CD4-positive, alpha-beta T cell treated with Interferon gamma for 1 hour (primary cell): ENCODE results near the gene GUK1.
"Not testable (repeated sequence)": the region's sequence is repeated elsewhere in the genome, so short reads cannot be mapped to it uniquely, and the experiment has no call there.

Source experiments
- DNase-seq: peaks from one replicate; pipeline ENCODE4 v3.0.0-alpha.2; 2020

GUK1 gene

GRCh38 chr1:228104526-228105269 lies 35.4 kb upstream of the GUK1 start:
- no peak for DNase-seq

GRCh38 chr1:228105270-228105995 lies 34.6 kb upstream of the GUK1 start:
- DNase-seq, result no peak

- no peak for DNase-seq
These were observed 33.9 kb upstream of the GUK1 start for GRCh38 chr1:228105996-228106799.

- no peak for DNase-seq
These were observed 33.4 kb upstream of the GUK1 start for GRCh38 chr1:228106800-228107054.

GRCh38 chr1:228107636-228108035 lies 32.4 kb upstream of the GUK1 start:
- DNase-seq, result no peak

GRCh38 chr1:228108055-228108690 lies 31.9 kb upstream of the GUK1 start:
- no peak for DNase-seq

- DNase-seq, result no peak
These were observed 31.4 kb upstream of the GUK1 start for GRCh38 chr1:228108742-228109072.

- DNase-seq, result peak; percentile 97
These were observed 30.8 kb upstream of the GUK1 start, which contains the start of gene MRPL55 for GRCh38 chr1:228109073-228109961. MRPL55 (minus strand) TSS chr1:228109299; CDS start chr1:228108260, 1,039 bp downstream.

- no peak for DNase-seq
These were observed 30.1 kb upstream of the GUK1 start for GRCh38 chr1:228109962-228110488.

- DNase-seq, result no peak
These were observed 29.5 kb upstream of the GUK1 start for GRCh38 chr1:228110556-228110955.

GRCh38 chr1:228111315-228111714 lies 28.8 kb upstream of the GUK1 start:
- DNase-seq, result not testable (repeated sequence)

- DNase-seq, result no peak
These were observed 27.9 kb upstream of the GUK1 start for GRCh38 chr1:228112167-228112566.

GRCh38 chr1:228112617-228113016 lies 27.5 kb upstream of the GUK1 start:
- no peak for DNase-seq

GRCh38 chr1:228114827-228115226 lies 25.3 kb upstream of the GUK1 start:
- no peak for DNase-seq

GRCh38 chr1:228117335-228117734 lies 22.7 kb upstream of the GUK1 start:
- no peak for DNase-seq

GRCh38 chr1:228118040-228118439 lies 22.0 kb upstream of the GUK1 start:
- DNase-seq, result no peak

- DNase-seq, result no peak
These were observed 19.7 kb upstream of the GUK1 start for GRCh38 chr1:228120351-228120750.

- DNase-seq, result no peak
These were observed 19.1 kb upstream of the GUK1 start for GRCh38 chr1:228120857-228121489.

GRCh38 chr1:228122921-228123441 lies 17.1 kb upstream of the GUK1 start:
- DNase-seq, result no peak

- no peak for DNase-seq
These were observed 16.6 kb upstream of the GUK1 start for GRCh38 chr1:228123505-228123904.

- no peak for DNase-seq
These were observed 14.9 kb upstream of the GUK1 start for GRCh38 chr1:228125185-228125584.
